GM12878 (cell line): ENCODE data around the gene TRPV5. TPM values are rescaled to one million over a fixed set of nuclear protein-coding genes. Genes with fewer than 3 reads are reported as not detected.

Source experiments
- ATAC-seq: fragments of 200-7000 bp; cut with Tn5 transposase; 3 replicates; pipeline ENCODE4 v1.9.1; 2020; ENCODE audit warnings: mild to moderate bottlenecking, moderate library complexity
- BruUV-seq: library from RNA; stranded (reverse); fragments of 400-500 nt; replicated peaks from 2 replicates; lab custom pipeline; 2021; lab: Mats Ljungman, UMichigan
- CTCF ChIA-PET: fragments of 300-600 bp; sonication (Branson Sonifier 250); formaldehyde crosslinking; extraction: SDS; loops from one replicate; lab custom pipeline; 2021; ENCODE audit warnings: inconsistent platforms; lab: Yijun Ruan, JAX
- POLR2A ChIA-PET: fragments of 350-600 bp; formaldehyde crosslinking; extraction: SDS; loops from one replicate; lab custom pipeline; 2021; ENCODE audit warnings: inconsistent platforms; lab: Charles Lee
- RAD21 ChIA-PET: fragments of 300-600 bp; sonication (Branson Sonifier 250); formaldehyde crosslinking; loops from one replicate; lab custom pipeline; 2023; ENCODE audit warnings: antibody characterized with exemption; ENCODE audit not compliant: unreplicated experiment; lab: Charles Lee
- SMC1A ChIA-PET: fragments of 300-600 bp; sonication (Branson Sonifier 250); formaldehyde crosslinking; loops from one replicate; lab custom pipeline; 2023; ENCODE audit not compliant: unreplicated experiment, uncharacterized antibody; lab: Charles Lee
- DNase-seq: peaks from one replicate; pipeline ENCODE4 v3.0.0-alpha.2; 2011; ENCODE audit warnings: low read depth, low spot score
- FAIRE-seq: peaks from 3 replicates; lab custom pipeline; 2011; peaks lifted over from hg19 to GRCh38; lab: Jason Lieb, UNC
- H2AFZ ChIP-seq: 2 replicates; pipeline ENCODE4 v1.6.0; 2011; ENCODE audit warnings: low read depth, low read length, control low read depth; ENCODE audit not compliant: control insufficient read depth
- H3K27ac ChIP-seq: 2 replicates; pipeline ENCODE4 v1.5.1; 2011; ENCODE audit warnings: control low read depth; ENCODE audit not compliant: control insufficient read depth, insufficient read depth
- H3K27me3 ChIP-seq, 2 experiments: replicated peaks in 1 of 2; 2 replicates each; pipeline versions ENCODE4 v1.6.0 to v1.6.1; 2011; ENCODE audit warnings: low read length in 1 of 2; ENCODE audit not compliant: control insufficient read depth in 2 of 2, insufficient read depth in 2 of 2
- H3K36me3 ChIP-seq, 2 experiments: 2 replicates each; pipeline ENCODE4 v1.5.1; 2011; ENCODE audit warnings: low read length in 1 of 2; ENCODE audit not compliant: control insufficient read depth in 2 of 2, insufficient read depth in 2 of 2
- H3K4me1 ChIP-seq: 2 replicates; pipeline ENCODE4 v1.6.1; 2011; ENCODE audit warnings: mild to moderate bottlenecking, low read length, moderate library complexity, mixed read lengths; ENCODE audit not compliant: control insufficient read depth, insufficient read depth
- H3K4me2 ChIP-seq: 2 replicates; pipeline ENCODE4 v1.6.0; 2011; ENCODE audit warnings: control low read depth; ENCODE audit not compliant: control insufficient read depth, insufficient read depth
- H3K4me3 ChIP-seq: fragments of 200-600 bp; sonication (generic); 2 replicates; pipeline ENCODE4 v1.5.1; 2016
- H3K79me2 ChIP-seq: 2 replicates; pipeline ENCODE4 v1.6.0; 2011; ENCODE audit warnings: low read length; ENCODE audit not compliant: control insufficient read depth, insufficient read depth
- H3K9ac ChIP-seq: 2 replicates; pipeline ENCODE4 v1.8.0; 2011; ENCODE audit warnings: low read length, control low read depth, mixed read lengths; ENCODE audit not compliant: control insufficient read depth, insufficient read depth
- H3K9me3 ChIP-seq: replicated peaks from 3 replicates; pipeline ENCODE4 v1.5.1; 2011; ENCODE audit warnings: mild to moderate bottlenecking, low read length; ENCODE audit not compliant: control insufficient read depth, insufficient read depth
- H4K20me1 ChIP-seq: 2 replicates; pipeline ENCODE4 v1.6.0; 2011; ENCODE audit not compliant: control insufficient read depth, insufficient read depth
- CHD1 ChIP-seq: IDR thresholded peaks from 2 replicates; pipeline ENCODE4 v1.6.1; 2012; ENCODE audit warnings: low read depth, low read length, improper control_type of control experiment
- FOS ChIP-seq: IDR thresholded peaks from 3 replicates; pipeline ENCODE4 v1.6.1; 2011; ENCODE audit warnings: borderline replicate concordance; ENCODE audit not compliant: insufficient read length; ENCODE audit errors: extremely low read depth
- MXI1 ChIP-seq: fragments of 150-350 bp; IDR thresholded peaks from 2 replicates; pipeline ENCODE4 v1.6.1; 2011; ENCODE audit warnings: low read depth, mild to moderate bottlenecking, inconsistent platforms, low read length, improper control_type of control experiment
- SP1 ChIP-seq: IDR thresholded peaks from one replicate; pipeline ENCODE4 v1.6.1; 2011; ENCODE audit warnings: low read depth, low read length
- YY1 ChIP-seq: IDR thresholded peaks from 2 replicates; pipeline ENCODE4 v1.6.1; 2011; ENCODE audit warnings: low read depth, mild to moderate bottlenecking, low read length
- ZNF274 ChIP-seq: IDR thresholded peaks from one replicate; pipeline ENCODE4 v1.8.0; 2011; ENCODE audit not compliant: insufficient read length, insufficient read depth
- ZNF687 ChIP-seq: fragments of 450-650 bp; IDR thresholded peaks from 2 replicates; pipeline ENCODE4 v1.6.1; 2017; ENCODE audit warnings: mild to moderate bottlenecking, moderate library complexity
- WGBS: methylation state at CpG from one replicate; pipeline ENCODE4 v1.1.6; 2016; ENCODE audit warnings: low lambda C conversion rate; ENCODE audit not compliant: insufficient replicate concordance, insufficient coverage; ENCODE audit errors: missing lambda C conversion rate; 5-methylcytosine and 5-hydroxymethylcytosine counted together
- in situ Hi-C: fragments of 300-500 bp; cut with MboI; formaldehyde crosslinking; loops from 9 replicates; pipeline ENCODE4 v1.14.3; 2018; ENCODE audit warnings: mixed read lengths
- intact Hi-C: fragments of 100-400 bp; cut with micrococcal nuclease; formaldehyde crosslinking; loops from one replicate; pipeline ENCODE4 v1.14.2; 2022; ENCODE audit not compliant: unreplicated experiment
- polyA plus RNA-seq, 11 experiments: library from polyadenylated mRNA; depleted of rRNA in 4 of 11; unstranded in 6 of 11; stranded (reverse) in 5 of 11; fragments of >200 nt; fragmentation: Nextera tagmentation in 4 of 11; fragmentation: Illumina TruSeq in 1 of 11; extraction: Ambion mirVana in 4 of 11; extraction: Trizol in 1 of 11; gene quantifications; 1 replicate in 1 of 11; 2 replicates in 10 of 11; pipeline versions ENCODE4 v1.2.1 to v1.2.3, GENCODE V29; 2011 to 2016; ENCODE audit warnings: inconsistent platforms in 2 of 11, missing spikeins in 2 of 11, low read depth in 1 of 11
- total RNA-seq, 4 experiments: library from RNA; depleted of rRNA in 3 of 4; stranded (reverse); fragments of >200 nt in 3 of 4; fragmentation: Illumina TruSeq in 1 of 4; extraction: Trizol in 1 of 4; gene quantifications; 2 replicates each; pipeline versions ENCODE4 v1.2.1 to v1.2.3, GENCODE V29; 2013 to 2021
- TF ChIP-seq, protein P1 (sequence below): IDR thresholded peaks from 2 replicates; pipeline ENCODE4 v1.6.1; 2012; ENCODE audit warnings: low read depth, low read length, improper control_type of control experiment
- TF ChIP-seq, protein P2 (sequence below): fragments of 450-650 bp; IDR thresholded peaks from 2 replicates; pipeline ENCODE4 v1.6.1; 2017; ENCODE audit warnings: mild to moderate bottlenecking, low read depth, inconsistent platforms; ENCODE audit not compliant: poor library complexity, severe bottlenecking

TRPV5 gene
- total and polyA plus RNA-seq, 10 of the 15 experiments (the other 5 are each of a cell fraction or from before 2014, with no cell fraction given): not detected

DNA sequence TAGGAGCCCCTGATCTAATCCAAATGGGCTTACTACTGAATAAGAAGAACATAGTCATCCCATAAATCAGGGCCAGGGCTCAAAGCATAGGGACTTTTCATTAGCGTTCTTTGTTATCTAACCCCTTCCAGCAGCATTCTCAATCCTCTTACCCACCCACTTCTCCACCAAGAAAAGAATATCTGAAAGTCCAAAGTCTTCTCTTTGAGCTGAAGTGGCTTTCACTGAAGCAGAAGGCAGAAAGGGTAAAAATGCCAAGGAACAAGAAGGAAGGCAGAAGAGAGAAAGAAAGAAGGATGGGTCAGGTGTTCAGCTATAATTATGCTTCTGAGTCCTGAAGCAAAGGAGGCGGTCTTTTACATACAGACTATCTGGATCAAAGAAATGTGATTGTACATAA is 10.2 kb downstream of the TRPV5 start:
- ChIA-PET SMC1A (interaction anchor here (0.7 to 1.6 kb wide), 2 partner anchors 20 to 83 kb away, joined by 3 read pairs; no protein-coding TSS in a partner anchor), POLR2A (no interaction called here), CTCF (no interaction called here), RAD21 (no interaction called here)
- Histone ChIP-seq H3K27ac (no peak overlapping the region), H3K4me3 (no peak overlapping the region), H4K20me1 (no peaks in the 10 kb centered on the region), H3K9me3 (no peaks in the 10 kb centered on the region; the same call in 2 of the 3 replicates), H2AFZ (no peak overlapping the region), H3K36me3 (no peaks in the 10 kb centered on the region), H3K9ac (no peak overlapping the region), H3K79me2 (no peaks in the 10 kb centered on the region), H3K27me3 (peaks cover 0 to 1% of the 10 kb centered on the region in 2 experiments; a peak in 2 of 4 replicates), H3K4me2 (no peak overlapping the region), H3K4me1 (no peaks in the 10 kb centered on the region)
- ATAC-seq (no peak), FAIRE-seq (no peak), DNase-seq (no peak)
- intact Hi-C loops (no loop called here), in situ Hi-C loops (no loop called here)
- no peak for TF ChIP-seq FOS
- no peak for TF ChIP-seq ZNF687
- TF ChIP-seq, protein P1, sequence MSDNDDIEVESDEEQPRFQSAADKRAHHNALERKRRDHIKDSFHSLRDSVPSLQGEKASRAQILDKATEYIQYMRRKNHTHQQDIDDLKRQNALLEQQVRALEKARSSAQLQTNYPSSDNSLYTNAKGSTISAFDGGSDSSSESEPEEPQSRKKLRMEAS: no peak
- TF ChIP-seq, protein P2, sequence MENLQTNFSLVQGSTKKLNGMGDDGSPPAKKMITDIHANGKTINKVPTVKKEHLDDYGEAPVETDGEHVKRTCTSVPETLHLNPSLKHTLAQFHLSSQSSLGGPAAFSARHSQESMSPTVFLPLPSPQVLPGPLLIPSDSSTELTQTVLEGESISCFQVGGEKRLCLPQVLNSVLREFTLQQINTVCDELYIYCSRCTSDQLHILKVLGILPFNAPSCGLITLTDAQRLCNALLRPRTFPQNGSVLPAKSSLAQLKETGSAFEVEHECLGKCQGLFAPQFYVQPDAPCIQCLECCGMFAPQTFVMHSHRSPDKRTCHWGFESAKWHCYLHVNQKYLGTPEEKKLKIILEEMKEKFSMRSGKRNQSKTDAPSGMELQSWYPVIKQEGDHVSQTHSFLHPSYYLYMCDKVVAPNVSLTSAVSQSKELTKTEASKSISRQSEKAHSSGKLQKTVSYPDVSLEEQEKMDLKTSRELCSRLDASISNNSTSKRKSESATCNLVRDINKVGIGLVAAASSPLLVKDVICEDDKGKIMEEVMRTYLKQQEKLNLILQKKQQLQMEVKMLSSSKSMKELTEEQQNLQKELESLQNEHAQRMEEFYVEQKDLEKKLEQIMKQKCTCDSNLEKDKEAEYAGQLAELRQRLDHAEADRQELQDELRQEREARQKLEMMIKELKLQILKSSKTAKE: no peak
- no peak for TF ChIP-seq SP1
- no peak for TF ChIP-seq ZNF274
- no peak for TF ChIP-seq MXI1
- TF ChIP-seq CHD1: no peak
- TF ChIP-seq YY1: no peak
- BruUV-seq: no TSS peak
- WGBS: 46% methylated on average over 2 of the region's 2 CpGs
